K562 (cell line): ENCODE data around the gene AMBRA1. TPM values are rescaled to one million over a fixed set of nuclear protein-coding genes. Genes with fewer than 3 reads are reported as not detected.

Source experiments
- BHLHE40 ChIP-seq: IDR thresholded peaks from 2 replicates; pipeline ENCODE4 v1.6.1; 2011; ENCODE audit warnings: low read length, improper control_type of control experiment
- CREB1 ChIP-seq, 2 experiments: sonication (generic) in 1 of 2; formaldehyde crosslinking in 1 of 2; IDR thresholded peaks; 2 replicates each; pipeline versions ENCODE4 v1.6.1 to v1.8.0; 2012 to 2022; ENCODE audit warnings: inconsistent platforms in 1 of 2, mild to moderate bottlenecking in 1 of 2, missing genetic modification reagents in 1 of 2, moderate library complexity in 1 of 2
- CREBBP ChIP-seq: IDR thresholded peaks from one replicate; pipeline ENCODE4 v1.6.1; 2012; ENCODE audit warnings: low read depth, mild to moderate bottlenecking, control low read depth, inconsistent platforms, low read length
- ESRRA ChIP-seq: fragments of 450-650 bp; IDR thresholded peaks from 2 replicates; pipeline ENCODE4 v1.6.1; 2014; ENCODE audit warnings: low read depth, mild to moderate bottlenecking, moderate library complexity, borderline replicate concordance
- ETS1 ChIP-seq: conservative IDR thresholded peaks from 2 replicates; pipeline ENCODE4 v1.6.1; 2011; ENCODE audit warnings: low read depth, mild to moderate bottlenecking, low read length; ENCODE audit not compliant: control insufficient read depth
- HMGXB4 ChIP-seq: sonication (generic); formaldehyde crosslinking; IDR thresholded peaks from 2 replicates; pipeline ENCODE4 v1.8.1; 2023; ENCODE audit warnings: mild to moderate bottlenecking, missing genetic modification reagents
- MTA3 ChIP-seq: fragments of 450-650 bp; formaldehyde crosslinking; IDR thresholded peaks from 2 replicates; pipeline ENCODE4 v1.6.1; 2017; ENCODE audit warnings: mild to moderate bottlenecking, borderline replicate concordance
- PRMT5 ChIP-seq: sonication (generic); formaldehyde crosslinking; IDR thresholded peaks from 2 replicates; pipeline ENCODE4 v1.5.0; 2020; ENCODE audit warnings: missing genetic modification reagents
- RAD21 ChIP-seq, 2 experiments: fragments of 250-450 bp in 1 of 2; fragments of 450-650 bp in 1 of 2; sonication (Bioruptor Pico) in 1 of 2; formaldehyde crosslinking in 1 of 2; IDR thresholded peaks in 1 of 2; conservative IDR thresholded peaks in 1 of 2; 2 replicates each; pipeline versions ENCODE4 v1.4.0 to v1.8.0; 2020 to 2022; ENCODE audit warnings: mild to moderate bottlenecking in 2 of 2, moderate library complexity in 1 of 2
- RFX5 ChIP-seq: IDR thresholded peaks from 2 replicates; pipeline ENCODE4 v1.6.1; 2011; ENCODE audit warnings: low read depth, mild to moderate bottlenecking, improper control_type of control experiment, low read length
- SIX5 ChIP-seq, 2 experiments: IDR thresholded peaks; 2 replicates each; pipeline ENCODE4 v1.6.1; 2011; ENCODE audit warnings: low read length in 2 of 2, borderline replicate concordance in 1 of 2, low read depth in 1 of 2, mild to moderate bottlenecking in 1 of 2, moderate library complexity in 1 of 2; ENCODE audit not compliant: insufficient read depth in 1 of 2
- SMARCE1 ChIP-seq: fragments of 450-650 bp; IDR thresholded peaks from 2 replicates; pipeline ENCODE4 v1.7.1; 2016; ENCODE audit warnings: mild to moderate bottlenecking
- SRF ChIP-seq, 2 experiments: fragments of 250-450, 450-650 bp in 1 of 2; sonication (Bioruptor Pico) in 1 of 2; sonication (generic) in 1 of 2; formaldehyde crosslinking; IDR thresholded peaks; 2 replicates each; pipeline versions ENCODE4 v1.5.0 to v1.5.1; 2020 to 2022; ENCODE audit warnings: mild to moderate bottlenecking in 1 of 2, missing genetic modification reagents in 1 of 2
- SRSF3 ChIP-seq: fragments of 200-400 bp; formaldehyde crosslinking; IDR thresholded peaks from 2 replicates; pipeline ENCODE4 v1.6.1; 2016; ENCODE audit warnings: mild to moderate bottlenecking, low read length, moderate library complexity; ENCODE audit not compliant: insufficient read depth
- ZBTB17 ChIP-seq: fragments of 450-650 bp; formaldehyde crosslinking; IDR thresholded peaks from 2 replicates; pipeline ENCODE4 v1.4.0; 2020; ENCODE audit warnings: mild to moderate bottlenecking
- ZNF23 ChIP-seq: fragments of 250-450 bp; sonication (Bioruptor Pico); IDR thresholded peaks from 2 replicates; pipeline ENCODE4 v1.4.0; 2020; ENCODE audit warnings: mild to moderate bottlenecking
- ZNF274 ChIP-seq: IDR thresholded peaks from 2 replicates; pipeline ENCODE4 v1.6.1; 2011; ENCODE audit warnings: low read depth, mild to moderate bottlenecking, low read length, moderate library complexity, borderline replicate concordance
- ZNF668 ChIP-seq: fragments of 250-450 bp; sonication (Bioruptor Pico); IDR thresholded peaks from 2 replicates; pipeline ENCODE4 v1.8.0; 2022; ENCODE audit warnings: mild to moderate bottlenecking, inconsistent platforms
- ZNF785 ChIP-seq: fragments of 250-450 bp; sonication (Bioruptor Pico); IDR thresholded peaks from 2 replicates; pipeline ENCODE4 v1.4.0; 2020; ENCODE audit warnings: mild to moderate bottlenecking
- polyA plus RNA-seq, 8 experiments: library from polyadenylated mRNA; depleted of rRNA in 4 of 8; stranded (reverse) in 5 of 8; unstranded in 3 of 8; fragments of >200 nt; fragmentation: Nextera tagmentation in 2 of 8; fragmentation: Illumina TruSeq in 1 of 8; extraction: Ambion mirVana in 2 of 8; extraction: Trizol in 1 of 8; gene quantifications; 2 replicates each; pipeline versions ENCODE4 v1.2.1 to v1.2.3, GENCODE V29; 2011 to 2014; ENCODE audit warnings: inconsistent platforms in 1 of 8, missing spikeins in 1 of 8
- total RNA-seq, 7 experiments: library from RNA; depleted of rRNA in 6 of 7; stranded (reverse); fragments of >200 nt in 6 of 7; fragmentation: Illumina TruSeq in 2 of 7; extraction: Trizol in 2 of 7; gene quantifications; 2 replicates each; pipeline versions ENCODE4 v1.2.1 to v1.2.3, GENCODE V29; 2011 to 2021; ENCODE audit warnings: low replicate concordance in 1 of 7
- TF ChIP-seq, protein P1 (sequence below): fragments of 450-650 bp; IDR thresholded peaks from 2 replicates; pipeline ENCODE4 v1.6.1; 2018; ENCODE audit not compliant: partially characterized antibody

The AMBRA1 gene
- total and polyA plus RNA-seq, 9 of the 15 experiments (the other 6 are each of a cell fraction or from before 2014, with no cell fraction given) = 0.15 to 24.5 (median 13.0) TPM

DNA sequence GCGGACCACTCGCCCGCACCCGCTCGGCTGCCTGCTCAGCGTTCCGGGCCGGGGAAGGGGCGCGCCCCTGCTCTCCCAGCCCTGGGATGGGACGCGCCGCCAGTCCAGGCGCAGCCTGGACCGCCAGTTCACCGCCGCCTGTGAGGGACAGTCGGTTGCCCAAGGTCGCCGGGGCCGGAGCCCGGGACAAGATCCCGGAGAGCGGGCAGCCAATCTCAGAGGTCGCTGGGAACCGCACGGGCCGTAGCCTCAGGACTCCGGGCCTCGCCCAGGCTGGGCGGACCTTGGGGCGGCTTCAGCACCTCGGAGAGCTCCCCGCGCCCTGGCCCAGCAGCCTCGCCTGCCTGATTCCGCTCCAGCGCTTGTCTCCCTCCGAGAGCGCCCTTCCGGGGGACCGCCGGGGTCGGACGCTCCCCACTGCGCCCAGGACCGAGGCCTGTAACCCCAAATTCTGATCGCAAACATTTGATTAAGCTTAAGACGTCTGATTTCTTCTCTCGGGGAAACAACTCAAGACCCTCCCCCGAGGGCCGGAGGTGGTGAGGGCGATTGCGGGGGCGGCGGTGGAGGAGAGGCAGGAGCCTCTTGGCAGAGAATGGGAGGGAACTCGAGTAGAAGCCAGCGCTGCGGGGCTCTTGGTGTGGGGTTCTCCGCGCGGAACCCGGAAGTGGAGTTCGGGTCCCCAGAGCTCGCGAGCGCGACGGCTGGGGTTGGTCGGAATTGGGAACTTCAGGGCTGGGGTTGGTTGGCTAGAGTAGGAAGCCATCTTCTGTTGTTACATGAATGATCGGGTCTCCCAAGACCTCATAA lies 201.2 kb downstream of the AMBRA1 start (continued):
- TF ChIP-seq ETS1 = peak; percentile 97
- TF ChIP-seq ZNF274 = no peak
- TF ChIP-seq ZNF785 (CRISPR knock-in tag) = no peak
- no peak for TF ChIP-seq CREBBP
- TF ChIP-seq MTA3 = peak; percentile 37; the same call in 1 of the 2 replicates
- no peak for TF ChIP-seq ZNF23 (CRISPR knock-in tag)
- peak; percentile 94 for TF ChIP-seq PRMT5 (CRISPR knock-in tag)
- peak in 1 of 2 experiments; percentile 31; a peak in 2 of 4 replicates for TF ChIP-seq RAD21 (CRISPR knock-in tag; conservative IDR thresholded peaks at IDR 0.05 in 1 of 2, IDR thresholded peaks at IDR 0.05 in 1 of 2)
- TF ChIP-seq BHLHE40 = peak; percentile 86
- TF ChIP-seq ZNF668 (CRISPR knock-in tag) = 0 out of 2 replicates have a peak, but pooled peaks have one; percentile 39
- TF ChIP-seq SIX5 (IDR thresholded peaks at IDR 0.05; ENCODE audit: borderline replicate concordance in 1 of 2, insufficient read depth in 1 of 2, low read depth in 1 of 2, low read length in 2 of 2) = no peak; a peak in 1 of 4 replicates
- no peak for TF ChIP-seq SRSF3
- TF ChIP-seq RFX5 = no peak
- TF ChIP-seq, protein P1, sequence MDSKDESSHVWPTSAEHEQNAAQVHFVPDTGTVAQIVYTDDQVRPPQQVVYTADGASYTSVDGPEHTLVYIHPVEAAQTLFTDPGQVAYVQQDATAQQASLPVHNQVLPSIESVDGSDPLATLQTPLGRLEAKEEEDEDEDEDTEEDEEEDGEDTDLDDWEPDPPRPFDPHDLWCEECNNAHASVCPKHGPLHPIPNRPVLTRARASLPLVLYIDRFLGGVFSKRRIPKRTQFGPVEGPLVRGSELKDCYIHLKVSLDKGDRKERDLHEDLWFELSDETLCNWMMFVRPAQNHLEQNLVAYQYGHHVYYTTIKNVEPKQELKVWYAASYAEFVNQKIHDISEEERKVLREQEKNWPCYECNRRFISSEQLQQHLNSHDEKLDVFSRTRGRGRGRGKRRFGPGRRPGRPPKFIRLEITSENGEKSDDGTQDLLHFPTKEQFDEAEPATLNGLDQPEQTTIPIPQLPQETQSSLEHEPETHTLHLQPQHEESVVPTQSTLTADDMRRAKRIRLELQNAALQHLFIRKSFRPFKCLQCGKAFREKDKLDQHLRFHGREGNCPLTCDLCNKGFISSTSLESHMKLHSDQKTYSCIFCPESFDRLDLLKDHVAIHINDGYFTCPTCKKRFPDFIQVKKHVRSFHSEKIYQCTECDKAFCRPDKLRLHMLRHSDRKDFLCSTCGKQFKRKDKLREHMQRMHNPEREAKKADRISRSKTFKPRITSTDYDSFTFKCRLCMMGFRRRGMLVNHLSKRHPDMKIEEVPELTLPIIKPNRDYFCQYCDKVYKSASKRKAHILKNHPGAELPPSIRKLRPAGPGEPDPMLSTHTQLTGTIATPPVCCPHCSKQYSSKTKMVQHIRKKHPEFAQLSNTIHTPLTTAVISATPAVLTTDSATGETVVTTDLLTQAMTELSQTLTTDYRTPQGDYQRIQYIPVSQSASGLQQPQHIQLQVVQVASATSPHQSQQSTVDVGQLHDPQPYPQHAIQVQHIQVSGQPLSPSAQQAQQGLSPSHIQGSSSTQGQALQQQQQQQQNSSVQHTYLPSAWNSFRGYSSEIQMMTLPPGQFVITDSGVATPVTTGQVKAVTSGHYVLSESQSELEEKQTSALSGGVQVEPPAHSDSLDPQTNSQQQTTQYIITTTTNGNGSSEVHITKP = no peak
- TF ChIP-seq HMGXB4 (CRISPR knock-in tag) = 0 out of 2 replicates have a peak, but pooled peaks have one; percentile 71
- no peak; the same call in 1 of the 2 replicates for TF ChIP-seq CREB1 (IDR thresholded peaks at IDR 0.05)
- TF ChIP-seq CREB1 (CRISPR knock-in tag; IDR thresholded peaks at IDR 0.05) = peak; percentile 77
- TF ChIP-seq ZBTB17 (CRISPR knock-in tag) = peak; percentile 34; the same call in 1 of the 2 replicates
- 0 out of 2 replicates have a peak, but pooled peaks have one; percentile 38 for TF ChIP-seq SMARCE1
- peak; percentile 37; the same call in 1 of the 2 replicates for TF ChIP-seq ESRRA
- peak in 1 of 2 experiments; percentile 87; a peak in 2 of 4 replicates for TF ChIP-seq SRF (CRISPR knock-in tag; IDR thresholded peaks at IDR 0.05)
